ENCODE data around the gene SLC51A. TPM values are rescaled to one million over a fixed set of nuclear protein-coding genes. Genes with fewer than 3 reads are reported as not detected.
"Not testable (repeated sequence)": the region's sequence is repeated elsewhere in the genome, so short reads cannot be mapped to it uniquely, and the experiment has no call there.

SLC51A gene
- total RNA-seq, 2 donors from 2014 or later = 0.46 to 86.3 TPM

- no peak for DNase-seq
These were observed 11.5 kb downstream of the SLC51A start for GRCh38 chr3:196227629-196228493.

GRCh38 chr3:196232154-196232881, 16.0 kb downstream of the SLC51A start:
- intact Hi-C loops (cut with DNase I, micrococcal nuclease) = no loop called here
- ATAC-seq = peak; percentile 6

More at GRCh38 chr3:196227629-196228493, 11.5 kb downstream of the SLC51A start:
- ATAC-seq = peak; percentile 14
- intact Hi-C loops (cut with DNase I, micrococcal nuclease) = no loop called here

GRCh38 chr3:196232882-196233251, 16.5 kb downstream of the SLC51A start:
- ATAC-seq (no peak), DNase-seq (no peak)
- intact Hi-C loops (cut with DNase I, micrococcal nuclease) = no loop called here

More at GRCh38 chr3:196232154-196232881, 16.0 kb downstream of the SLC51A start:
- DNase-seq = no peak

- no peak for DNase-seq
- intact Hi-C loops (cut with DNase I, micrococcal nuclease) = no loop called here
- peak; percentile 17 for ATAC-seq
These were observed 19.3 kb downstream of the SLC51A start for GRCh38 chr3:196235452-196236122.

- intact Hi-C loops (cut with DNase I, micrococcal nuclease) = no loop called here
- ATAC-seq = no peak
These were observed 19.9 kb downstream of the SLC51A start for GRCh38 chr3:196236223-196236622.

GRCh38 chr3:196237203-196237602, 20.9 kb downstream of the SLC51A start:
- ATAC-seq (no peak), DNase-seq (no peak)
- intact Hi-C loops (cut with DNase I, micrococcal nuclease) = no loop called here

More at GRCh38 chr3:196236223-196236622, 19.9 kb downstream of the SLC51A start:
- DNase-seq = no peak

GRCh38 chr3:196238612-196239560, 22.6 kb downstream of the SLC51A start:
- DNase-seq (no peak), ATAC-seq (no peak)
- intact Hi-C loops (cut with DNase I, micrococcal nuclease) = no loop called here

- ATAC-seq (no peak), DNase-seq (no peak)
- intact Hi-C loops (cut with DNase I, micrococcal nuclease) = no loop called here
These were observed 24.1 kb downstream of the SLC51A start for GRCh38 chr3:196240424-196240823.

GRCh38 chr3:196241704-196242103, 25.4 kb downstream of the SLC51A start:
- no peak for ATAC-seq
- intact Hi-C loops (cut with DNase I, micrococcal nuclease) = no loop called here
- DNase-seq = no peak

- intact Hi-C loops (cut with DNase I, micrococcal nuclease); ATAC-seq; DNase-seq: not testable (repeated sequence)
These were observed 27.8 kb downstream of the SLC51A start for GRCh38 chr3:196244166-196244565.

GRCh38 chr3:196246612-196247308, 30.4 kb downstream of the SLC51A start:
- ATAC-seq (no peak), DNase-seq (no peak)
- intact Hi-C loops (cut with DNase I, micrococcal nuclease) = no loop called here

GRCh38 chr3:196251918-196252317, 35.6 kb downstream of the SLC51A start:
- intact Hi-C loops (cut with DNase I, micrococcal nuclease) = loop anchor here in 1 of 2 donors (5.0 kb wide), 1 partner anchor 270 kb away; no protein-coding TSS in a partner anchor
- ATAC-seq = peak; percentile 36
- DNase-seq = no peak

GRCh38 chr3:196254376-196255283, 38.3 kb downstream of the SLC51A start:
- peak; percentile 87 for ATAC-seq
- no peak for DNase-seq
- intact Hi-C loops (cut with DNase I, micrococcal nuclease) = loop anchor here in 1 of 2 donors (5.0 kb wide), 1 partner anchor 268 kb away; no protein-coding TSS in a partner anchor

GRCh38 chr3:196255776-196256175, 39.4 kb downstream of the SLC51A start:
- DNase-seq (no peak), ATAC-seq (no peak)
- intact Hi-C loops (cut with DNase I, micrococcal nuclease) = no loop called here

GRCh38 chr3:196260784-196261183, 44.5 kb downstream of the SLC51A start:
- ATAC-seq (no peak), DNase-seq (no peak)
- intact Hi-C loops (cut with DNase I, micrococcal nuclease) = no loop called here

- ATAC-seq (peak; percentile 65), DNase-seq (no peak)
- intact Hi-C loops (cut with DNase I, micrococcal nuclease) = no loop called here
These were observed 47.5 kb downstream of the SLC51A start for GRCh38 chr3:196263819-196264218.

Data from left colon (tissue), 2 donors.